Measurements from ENCODE around the gene TPRG1.

The TPRG1 gene

GRCh38 chr3:189334064-189334920, 162.5 kb downstream of the TPRG1 start:
- Histone ChIP-seq H3K9ac (ENCODE audit: low read length in 2 of 2) (no peak overlapping the region), H3K4me1 (ENCODE audit: control insufficient read depth, insufficient read depth, low read length) (no peaks in the 10 kb centered on the region), H3K27ac (ENCODE audit: low read length) (no peak overlapping the region), H3K27me3 (ENCODE audit: control insufficient read depth in 1 of 2, insufficient read depth in 2 of 2, low read length in 2 of 2) (no peaks in the 10 kb centered on the region), H3K36me3 (ENCODE audit: control insufficient read depth in 2 of 2, insufficient read depth in 2 of 2, low read length in 2 of 2) (no peaks in the 10 kb centered on the region), H3K4me3 (ENCODE audit: low read length in 2 of 2) (no peak overlapping the region), H3K9me3 (ENCODE audit: control insufficient read depth in 2 of 2, low read length in 2 of 2) (no peaks in the 10 kb centered on the region)

- Histone ChIP-seq H3K4me1 (ENCODE audit: control insufficient read depth, insufficient read depth, low read length) (no peaks in the 10 kb centered on the region), H3K36me3 (ENCODE audit: control insufficient read depth in 2 of 2, insufficient read depth in 2 of 2, low read length in 2 of 2) (no peaks in the 10 kb centered on the region), H3K27ac (ENCODE audit: low read length) (no peak overlapping the region), H3K4me3 (ENCODE audit: low read length in 2 of 2) (no peak overlapping the region), H3K9me3 (ENCODE audit: control insufficient read depth in 2 of 2, low read length in 2 of 2) (no peaks in the 10 kb centered on the region), H3K27me3 (ENCODE audit: control insufficient read depth in 1 of 2, insufficient read depth in 2 of 2, low read length in 2 of 2) (no peaks in the 10 kb centered on the region), H3K9ac (ENCODE audit: low read length in 2 of 2) (no peak overlapping the region)
Observed at GRCh38 chr3:189337673-189338091, 165.9 kb downstream of the TPRG1 start.

- H3K9me3 ChIP-seq (ENCODE audit: control insufficient read depth in 2 of 2, low read length in 2 of 2) = no peaks in the 10 kb centered on the region
- H3K4me3 ChIP-seq (ENCODE audit: low read length in 2 of 2) = no peak overlapping the region
- no peaks in the 10 kb centered on the region for H3K36me3 ChIP-seq (ENCODE audit: control insufficient read depth in 2 of 2, insufficient read depth in 2 of 2, low read length in 2 of 2)
- H3K4me1 ChIP-seq (ENCODE audit: control insufficient read depth, insufficient read depth, low read length) = no peaks in the 10 kb centered on the region
- H3K27me3 ChIP-seq (ENCODE audit: control insufficient read depth in 1 of 2, insufficient read depth in 2 of 2, low read length in 2 of 2) = no peaks in the 10 kb centered on the region
- no peak overlapping the region for H3K9ac ChIP-seq (ENCODE audit: low read length in 2 of 2)
- H3K27ac ChIP-seq (ENCODE audit: low read length) = no peak overlapping the region
Observed at GRCh38 chr3:189338366-189338765, 166.6 kb downstream of the TPRG1 start.

GRCh38 chr3:189339996-189340395, 168.2 kb downstream of the TPRG1 start:
- H3K27me3 ChIP-seq (ENCODE audit: control insufficient read depth in 1 of 2, insufficient read depth in 2 of 2, low read length in 2 of 2) = no peaks in the 10 kb centered on the region
- H3K27ac ChIP-seq (ENCODE audit: low read length) = no peak overlapping the region
- no peaks in the 10 kb centered on the region for H3K4me1 ChIP-seq (ENCODE audit: control insufficient read depth, insufficient read depth, low read length)
- H3K9ac ChIP-seq (ENCODE audit: low read length in 2 of 2) = no peak overlapping the region
- H3K36me3 ChIP-seq (ENCODE audit: control insufficient read depth in 2 of 2, insufficient read depth in 2 of 2, low read length in 2 of 2) = no peaks in the 10 kb centered on the region
- no peaks in the 10 kb centered on the region for H3K9me3 ChIP-seq (ENCODE audit: control insufficient read depth in 2 of 2, low read length in 2 of 2)
- no peak overlapping the region for H3K4me3 ChIP-seq (ENCODE audit: low read length in 2 of 2)

- H3K27me3 ChIP-seq (ENCODE audit: control insufficient read depth in 1 of 2, insufficient read depth in 2 of 2, low read length in 2 of 2) = no peaks in the 10 kb centered on the region
- no peaks in the 10 kb centered on the region for H3K36me3 ChIP-seq (ENCODE audit: control insufficient read depth in 2 of 2, insufficient read depth in 2 of 2, low read length in 2 of 2)
- H3K9ac ChIP-seq (ENCODE audit: low read length in 2 of 2) = no peak overlapping the region
- no peaks in the 10 kb centered on the region for H3K4me1 ChIP-seq (ENCODE audit: control insufficient read depth, insufficient read depth, low read length)
- no peak overlapping the region for H3K4me3 ChIP-seq (ENCODE audit: low read length in 2 of 2)
- H3K9me3 ChIP-seq (ENCODE audit: control insufficient read depth in 2 of 2, low read length in 2 of 2) = no peaks in the 10 kb centered on the region
- no peak overlapping the region for H3K27ac ChIP-seq (ENCODE audit: low read length)
Observed at GRCh38 chr3:189340680-189341460, 169.1 kb downstream of the TPRG1 start.

GRCh38 chr3:189342811-189343210, 171.0 kb downstream of the TPRG1 start:
- Histone ChIP-seq H3K4me3 (ENCODE audit: low read length in 2 of 2) (no peak overlapping the region), H3K27me3 (ENCODE audit: control insufficient read depth in 1 of 2, insufficient read depth in 2 of 2, low read length in 2 of 2) (no peaks in the 10 kb centered on the region), H3K9ac (ENCODE audit: low read length in 2 of 2) (no peak overlapping the region), H3K36me3 (ENCODE audit: control insufficient read depth in 2 of 2, insufficient read depth in 2 of 2, low read length in 2 of 2) (no peaks in the 10 kb centered on the region), H3K27ac (ENCODE audit: low read length) (no peak overlapping the region), H3K4me1 (ENCODE audit: control insufficient read depth, insufficient read depth, low read length) (no peaks in the 10 kb centered on the region), H3K9me3 (ENCODE audit: control insufficient read depth in 2 of 2, low read length in 2 of 2) (no peaks in the 10 kb centered on the region)

- Histone ChIP-seq H3K27me3 (ENCODE audit: control insufficient read depth in 1 of 2, insufficient read depth in 2 of 2, low read length in 2 of 2) (no peaks in the 10 kb centered on the region), H3K27ac (ENCODE audit: low read length) (no peak overlapping the region), H3K9ac (ENCODE audit: low read length in 2 of 2) (no peak overlapping the region), H3K4me3 (ENCODE audit: low read length in 2 of 2) (no peak overlapping the region), H3K4me1 (ENCODE audit: control insufficient read depth, insufficient read depth, low read length) (no peaks in the 10 kb centered on the region), H3K36me3 (ENCODE audit: control insufficient read depth in 2 of 2, insufficient read depth in 2 of 2, low read length in 2 of 2) (no peaks in the 10 kb centered on the region), H3K9me3 (ENCODE audit: control insufficient read depth in 2 of 2, low read length in 2 of 2) (no peaks in the 10 kb centered on the region)
Observed at GRCh38 chr3:189344996-189345395, 173.2 kb downstream of the TPRG1 start.

- Histone ChIP-seq H3K4me3 (ENCODE audit: low read length in 2 of 2) (no peak overlapping the region), H3K9ac (ENCODE audit: low read length in 2 of 2) (no peak overlapping the region), H3K36me3 (ENCODE audit: control insufficient read depth in 2 of 2, insufficient read depth in 2 of 2, low read length in 2 of 2) (no peaks in the 10 kb centered on the region), H3K27me3 (ENCODE audit: control insufficient read depth in 1 of 2, insufficient read depth in 2 of 2, low read length in 2 of 2) (no peaks in the 10 kb centered on the region), H3K27ac (ENCODE audit: low read length) (no peak overlapping the region), H3K9me3 (ENCODE audit: control insufficient read depth in 2 of 2, low read length in 2 of 2) (no peaks in the 10 kb centered on the region), H3K4me1 (ENCODE audit: control insufficient read depth, insufficient read depth, low read length) (no peaks in the 10 kb centered on the region)
Observed at GRCh38 chr3:189349772-189350171, 178.0 kb downstream of the TPRG1 start.

- Histone ChIP-seq H3K9ac (ENCODE audit: low read length in 2 of 2) (no peak overlapping the region), H3K9me3 (ENCODE audit: control insufficient read depth in 2 of 2, low read length in 2 of 2) (no peaks in the 10 kb centered on the region), H3K4me3 (ENCODE audit: low read length in 2 of 2) (no peak overlapping the region), H3K36me3 (ENCODE audit: control insufficient read depth in 2 of 2, insufficient read depth in 2 of 2, low read length in 2 of 2) (no peaks in the 10 kb centered on the region), H3K4me1 (ENCODE audit: control insufficient read depth, insufficient read depth, low read length) (peaks cover 3% of the 10 kb centered on the region), H3K27me3 (ENCODE audit: control insufficient read depth in 1 of 2, insufficient read depth in 2 of 2, low read length in 2 of 2) (no peaks in the 10 kb centered on the region), H3K27ac (ENCODE audit: low read length) (no peak overlapping the region)
Observed at GRCh38 chr3:189353318-189353965, 181.7 kb downstream of the TPRG1 start.

GRCh38 chr3:189353988-189354889, 182.5 kb downstream of the TPRG1 start:
- no peak overlapping the region for H3K27ac ChIP-seq (ENCODE audit: low read length)
- no peak overlapping the region for H3K9ac ChIP-seq (ENCODE audit: low read length in 2 of 2)
- no peaks in the 10 kb centered on the region for H3K27me3 ChIP-seq (ENCODE audit: control insufficient read depth in 1 of 2, insufficient read depth in 2 of 2, low read length in 2 of 2)
- H3K4me3 ChIP-seq (ENCODE audit: low read length in 2 of 2) = no peak overlapping the region
- no peaks in the 10 kb centered on the region for H3K36me3 ChIP-seq (ENCODE audit: control insufficient read depth in 2 of 2, insufficient read depth in 2 of 2, low read length in 2 of 2)
- no peaks in the 10 kb centered on the region for H3K9me3 ChIP-seq (ENCODE audit: control insufficient read depth in 2 of 2, low read length in 2 of 2)
- H3K4me1 ChIP-seq (ENCODE audit: control insufficient read depth, insufficient read depth, low read length) = peaks cover 3% of the 10 kb centered on the region

All from stomach smooth muscle (tissue), 2 donors.